LoVo (cell line): ENCODE data around the gene FBN2.
"Not testable (repeated sequence)": the region's sequence is repeated elsewhere in the genome, so short reads cannot be mapped to it uniquely, and the experiment has no call there.

Experiments used
- DNase-seq: peaks from one replicate; pipeline ENCODE4 v3.0.0-alpha.2; 2016; ENCODE audit warnings: low spot score

Gene FBN2

DNA sequence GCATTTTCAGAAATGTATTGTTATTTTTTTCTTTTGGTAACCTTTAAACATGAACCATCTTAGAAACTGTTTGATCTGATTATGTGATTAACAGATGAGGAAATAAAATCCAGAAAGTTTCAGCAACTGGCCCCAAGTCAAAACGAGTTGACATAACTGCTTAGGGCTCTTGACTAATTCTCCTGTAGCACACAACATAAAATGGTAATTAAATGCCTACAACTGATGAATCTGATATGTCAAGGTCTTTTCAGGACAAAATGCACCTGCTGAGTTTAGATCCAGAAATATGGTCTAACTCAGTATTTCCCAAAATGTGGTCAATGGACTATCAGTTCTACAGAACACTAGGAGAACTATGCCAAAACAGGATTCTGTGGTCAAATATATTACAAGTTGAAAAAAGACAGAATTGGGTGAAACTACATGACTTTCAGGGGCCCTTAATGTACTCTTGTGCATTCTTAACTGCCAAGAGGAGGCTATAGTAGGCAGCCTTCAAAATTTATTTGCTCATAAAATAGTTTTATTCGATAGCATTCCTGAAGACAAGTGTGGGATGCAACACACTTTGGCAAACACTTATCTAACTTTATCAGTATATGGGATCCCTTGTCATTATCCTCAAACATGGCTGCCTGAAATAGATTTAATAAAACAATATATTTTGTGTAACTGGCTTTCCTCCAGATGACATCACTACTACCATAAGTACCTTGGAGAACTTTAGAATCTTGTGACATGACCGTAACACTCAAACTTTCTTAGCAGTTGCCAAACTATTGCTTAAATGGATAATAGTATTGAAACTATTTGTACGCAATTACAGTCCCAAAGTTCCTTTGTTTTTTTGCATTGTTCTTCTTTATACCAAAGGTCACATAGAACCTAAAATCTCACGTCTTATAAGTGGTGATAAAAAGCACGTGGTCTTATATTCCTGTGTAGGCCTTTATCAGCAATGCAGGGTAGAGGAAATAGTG lies 59.4 kb downstream of the FBN2 start:
- no peak for DNase-seq

DNA sequence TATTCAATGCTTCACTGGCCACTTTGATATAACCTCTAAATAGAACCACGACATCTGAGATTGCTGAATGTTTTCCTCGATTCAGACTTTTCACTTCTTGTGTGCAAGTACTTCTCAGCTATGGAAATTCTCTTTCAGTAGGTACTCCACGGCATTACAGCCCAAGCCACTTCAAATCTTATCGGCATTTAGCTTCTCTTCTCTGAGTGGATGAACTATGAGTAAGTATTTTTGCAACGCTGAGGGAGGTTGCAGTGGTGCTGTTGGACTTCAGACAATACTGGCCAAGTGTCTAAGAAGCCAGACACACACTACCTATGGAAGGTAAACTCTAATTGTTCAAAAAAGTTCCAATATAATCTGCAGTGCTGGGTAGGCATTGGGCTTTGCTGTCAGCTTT lies 60.1 kb downstream of the FBN2 start:
- no peak for DNase-seq

DNA sequence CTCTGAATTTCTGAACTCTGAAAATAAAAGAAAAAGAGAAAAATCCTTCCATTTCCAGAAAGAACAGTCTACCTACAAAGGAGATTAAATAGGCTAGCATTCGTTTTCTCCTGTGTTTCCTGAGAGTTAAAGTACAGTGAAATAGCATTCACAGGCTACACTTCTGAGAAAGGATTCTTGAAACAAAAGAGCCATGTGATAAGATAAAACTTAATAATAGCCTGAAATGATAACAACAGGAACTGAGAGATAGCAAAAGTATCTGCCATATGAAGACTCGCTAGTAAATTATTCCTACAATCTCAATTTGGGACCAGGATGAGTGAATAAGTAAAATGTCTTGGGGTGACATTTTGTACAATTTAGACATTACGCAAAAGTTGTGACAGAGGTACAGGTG lies 62.4 kb downstream of the FBN2 start:
- DNase-seq: no peak

DNA sequence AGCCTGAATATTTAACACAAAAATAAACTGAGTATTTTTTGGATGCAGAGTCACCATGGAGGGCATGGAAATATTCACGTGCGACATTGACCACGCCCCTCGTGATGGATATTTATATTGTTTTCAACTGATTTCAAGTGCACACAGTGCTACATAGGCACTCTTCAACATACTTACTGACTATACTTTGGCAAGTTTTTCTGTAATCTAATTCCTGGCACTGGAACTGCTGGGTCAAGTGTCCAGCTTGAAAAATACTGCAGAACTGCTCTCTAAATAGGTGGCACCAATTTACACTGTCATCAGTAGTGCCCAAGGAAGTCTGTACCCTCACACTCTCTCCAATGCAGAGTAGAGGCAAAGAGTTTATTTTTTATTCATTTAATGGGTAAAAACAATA lies 65.1 kb downstream of the FBN2 start:
- no peak for DNase-seq

DNA sequence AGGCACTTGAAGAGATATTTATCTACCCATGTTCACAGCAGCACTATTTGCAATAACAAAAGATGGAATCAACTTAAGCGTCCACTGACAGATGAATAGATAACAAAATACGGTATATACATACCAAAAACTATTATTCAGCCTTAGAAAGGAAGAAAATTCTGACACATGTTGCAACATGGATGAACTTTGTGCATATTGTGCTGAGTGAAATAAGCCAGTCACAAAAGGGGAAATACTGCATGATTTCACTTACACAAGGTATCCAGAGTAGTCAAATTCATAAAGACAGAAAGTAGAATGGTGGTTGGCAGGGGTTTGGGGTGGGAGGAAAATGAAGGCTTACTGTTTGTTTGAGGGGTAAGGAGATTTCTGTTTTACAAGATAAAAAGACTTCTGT lies 66.0 kb downstream of the FBN2 start:
- DNase-seq: no peak

DNA sequence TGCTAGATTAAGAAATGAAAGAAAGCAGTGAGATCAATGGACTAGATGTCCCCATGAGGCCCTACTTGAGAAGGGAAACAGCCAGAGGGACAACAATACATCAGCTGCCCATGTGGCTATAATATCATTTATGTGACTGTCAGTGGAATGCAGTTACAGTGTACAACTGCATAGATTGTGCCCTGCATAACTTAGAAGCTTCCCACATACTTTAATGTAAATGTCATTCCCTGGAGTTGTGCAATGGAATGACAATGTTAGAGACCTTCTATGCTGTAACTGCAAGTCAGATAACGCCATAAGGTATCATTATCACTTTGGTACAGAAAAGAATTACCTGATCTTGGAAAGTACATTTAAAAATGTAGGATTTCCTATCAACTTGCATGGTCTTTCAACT lies 67.4 kb downstream of the FBN2 start:
- DNase-seq: no peak

DNA sequence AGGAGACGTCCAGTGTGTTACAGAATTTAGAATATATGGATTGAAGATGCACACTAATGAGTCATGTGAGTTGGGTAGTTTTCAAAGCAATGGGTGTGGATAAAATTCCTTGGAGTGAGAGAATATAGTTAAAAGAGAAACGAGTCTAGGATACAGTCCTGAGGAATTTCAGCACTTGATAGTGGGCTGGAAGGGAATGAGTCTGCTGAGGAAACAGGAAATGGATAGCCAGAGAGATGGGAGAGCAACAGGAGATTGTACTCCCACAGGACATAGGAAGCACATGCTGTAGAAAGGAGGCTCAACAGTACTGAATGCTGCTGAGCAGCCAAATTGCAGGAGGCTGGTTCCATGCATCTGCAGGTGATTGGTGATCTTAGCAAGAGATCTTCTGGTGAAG lies 68.1 kb downstream of the FBN2 start:
- DNase-seq: no peak

DNA sequence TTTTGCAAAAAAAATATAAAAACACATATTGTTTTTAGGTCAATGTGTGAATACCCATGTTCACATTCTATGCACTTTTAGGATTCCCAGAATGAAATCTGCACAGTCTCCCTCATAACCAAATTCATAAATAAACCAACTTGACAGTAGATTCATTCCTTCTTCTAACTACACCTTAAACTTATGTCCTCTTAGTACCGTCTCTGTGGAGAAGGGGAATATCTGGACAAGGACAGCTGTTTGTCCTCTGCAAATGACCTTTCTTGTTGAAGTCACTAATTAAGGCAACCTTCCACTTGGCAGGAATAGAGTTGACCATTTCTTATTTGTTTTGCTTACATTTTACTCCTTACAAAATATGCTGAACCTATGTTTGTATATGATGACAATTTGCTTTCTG lies 71.1 kb downstream of the FBN2 start:
- DNase-seq: no peak

DNA sequence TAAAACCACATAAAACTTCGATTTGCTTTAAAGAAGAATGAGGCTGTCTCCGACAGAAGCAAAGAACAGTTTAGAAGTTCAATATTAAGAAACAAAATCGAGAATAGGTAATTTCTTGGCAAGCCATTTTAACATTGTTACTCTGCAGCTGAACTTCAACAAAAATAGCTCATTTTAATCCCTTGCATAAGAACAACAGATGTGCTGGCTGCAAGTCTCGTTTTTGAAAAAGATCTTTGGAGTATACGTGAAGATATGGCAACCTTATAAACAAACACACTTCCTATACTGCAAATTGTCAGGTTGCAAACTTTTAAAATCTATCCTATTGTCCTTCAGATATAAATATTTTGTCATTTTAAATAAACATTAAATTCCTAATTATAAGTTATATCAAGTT lies 71.5 kb downstream of the FBN2 start:
- no peak for DNase-seq

DNA sequence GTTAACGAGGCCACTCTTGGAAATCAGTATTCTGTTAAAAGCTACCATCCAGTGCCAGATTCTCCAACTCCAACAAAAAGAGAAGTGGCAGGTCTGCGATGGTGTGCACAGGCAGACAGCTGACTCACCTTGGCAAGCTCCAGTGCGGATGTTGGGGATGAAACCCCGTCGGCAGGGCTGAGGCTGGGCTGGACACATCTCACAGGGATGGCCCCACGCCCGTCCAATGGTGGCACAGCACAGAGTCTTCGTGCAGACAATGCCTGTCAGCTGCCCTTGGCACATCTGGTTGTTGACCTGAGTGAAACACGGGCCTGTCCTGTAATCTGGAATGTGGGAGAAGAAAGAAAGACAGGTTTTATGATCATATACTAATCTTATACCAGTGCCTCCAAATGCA lies 73.4 kb downstream of the FBN2 start:
- no peak for DNase-seq

DNA sequence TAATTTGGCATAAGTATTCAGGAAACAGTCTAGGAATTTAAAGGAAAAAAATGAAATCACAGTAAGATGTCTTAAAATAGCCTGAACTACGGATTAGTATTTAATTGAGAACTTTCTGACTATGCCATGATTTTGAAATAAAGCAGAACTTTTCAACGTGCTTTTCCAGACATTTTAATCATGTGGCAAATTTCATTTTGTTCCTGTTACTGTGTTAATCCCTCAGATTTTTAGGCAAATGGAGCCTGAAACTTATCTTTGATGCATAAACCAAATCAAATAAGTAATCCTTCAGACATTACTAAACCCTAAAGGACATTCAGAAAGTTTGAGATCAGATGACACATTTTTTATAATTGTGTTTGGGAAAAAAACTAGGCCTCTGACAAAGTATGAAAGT lies 75.7 kb downstream of the FBN2 start:
- DNase-seq: no peak

DNA sequence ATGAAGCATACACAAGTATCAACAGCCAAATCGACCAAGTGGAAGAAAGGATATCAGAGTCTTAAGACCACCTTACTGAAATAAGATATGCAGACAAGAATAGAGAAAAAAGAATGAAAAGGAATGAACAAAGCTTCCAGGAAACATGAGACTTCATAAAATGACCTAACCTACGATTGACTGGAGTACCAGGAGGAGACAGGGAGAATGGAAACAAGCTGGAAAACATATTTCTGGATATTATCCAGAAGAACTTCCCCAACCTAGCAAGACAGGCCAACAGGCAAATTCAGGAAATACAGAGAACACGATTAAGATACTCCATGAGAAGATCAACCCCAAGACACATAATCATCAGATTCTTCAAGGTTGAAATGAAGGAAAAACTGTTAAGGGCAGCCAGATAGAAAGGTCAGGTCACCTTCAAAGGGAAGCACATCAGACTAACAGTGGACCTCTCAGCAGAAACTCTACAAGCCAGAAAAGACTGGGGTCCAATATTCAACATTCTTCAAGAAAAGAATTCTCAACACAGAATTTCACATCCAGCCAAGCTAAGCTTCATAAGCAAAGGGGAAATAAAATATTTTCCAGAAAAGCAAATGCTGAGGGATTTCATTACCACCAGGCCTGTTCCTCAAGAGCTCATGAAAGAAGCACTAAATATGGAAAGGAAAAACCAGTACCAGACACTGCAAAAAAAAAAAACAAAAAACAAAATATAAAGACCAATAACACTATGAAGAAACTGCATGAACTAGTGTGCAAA lies 80.7 kb downstream of the FBN2 start:
- not testable (repeated sequence) for DNase-seq

DNA sequence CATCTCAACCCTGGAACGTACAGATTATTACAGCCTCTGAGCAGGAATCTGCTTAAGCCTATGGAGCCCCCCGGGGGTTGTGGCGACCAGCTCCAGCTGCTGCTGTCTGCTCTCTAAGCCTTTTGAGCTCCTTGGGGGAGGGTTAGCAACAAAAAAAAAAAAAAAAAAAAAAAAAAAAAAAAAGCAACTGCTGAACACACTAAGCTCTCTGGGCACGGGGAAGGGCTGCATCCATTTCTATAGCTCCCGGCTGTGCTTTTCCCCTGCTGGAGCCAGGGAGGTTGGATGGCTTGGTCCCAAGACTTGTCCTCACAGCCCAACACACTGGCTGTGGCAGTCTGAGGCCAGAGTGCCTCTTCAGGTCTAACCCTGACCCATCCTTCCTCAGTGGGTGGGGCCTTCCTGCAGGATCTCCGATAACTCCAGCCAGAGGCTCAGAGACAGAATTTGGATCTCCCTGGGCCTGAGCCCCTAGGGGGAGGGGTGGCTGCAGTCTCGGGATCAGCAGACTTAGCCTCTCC lies 82.1 kb downstream of the FBN2 start:
- no peak for DNase-seq

DNA sequence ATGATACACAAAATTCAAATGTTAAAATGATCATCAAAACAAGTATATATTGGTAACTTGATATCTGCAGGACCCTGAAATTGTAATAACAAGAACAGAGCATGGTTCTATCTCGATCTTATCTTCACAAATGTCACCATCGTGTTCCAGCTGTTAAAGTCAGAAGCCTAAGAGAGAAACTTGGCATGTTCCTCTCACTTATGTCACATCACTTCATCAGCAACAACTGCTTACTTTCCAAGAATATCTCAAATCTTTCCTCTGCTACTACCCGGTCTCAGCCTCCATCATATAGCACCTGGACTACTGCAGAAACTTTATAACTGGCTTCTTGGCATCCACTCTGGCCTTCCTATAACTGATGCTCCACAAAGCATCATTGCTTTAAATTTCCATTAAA lies 84.9 kb downstream of the FBN2 start:
- DNase-seq: no peak

DNA sequence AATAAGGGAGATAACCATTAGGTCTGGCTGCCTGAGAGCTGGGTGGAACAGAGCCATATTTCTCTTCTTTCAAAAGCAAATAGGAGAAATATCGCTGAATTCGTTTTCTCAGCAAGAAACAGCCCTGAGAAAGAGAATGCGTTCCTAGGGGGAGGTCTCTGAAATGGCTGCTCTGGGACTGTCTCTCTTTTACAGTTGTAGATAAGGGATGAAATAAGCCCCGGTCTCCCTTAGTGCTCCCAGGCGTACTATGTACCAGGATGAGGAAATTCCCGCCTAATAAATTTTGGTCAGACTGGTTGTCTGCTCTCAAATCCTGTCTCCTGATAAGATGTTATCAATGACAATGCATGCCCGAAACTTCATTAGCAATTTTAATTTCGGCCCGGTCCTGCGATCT lies 90.8 kb downstream of the FBN2 start:
- not testable (repeated sequence) for DNase-seq

DNA sequence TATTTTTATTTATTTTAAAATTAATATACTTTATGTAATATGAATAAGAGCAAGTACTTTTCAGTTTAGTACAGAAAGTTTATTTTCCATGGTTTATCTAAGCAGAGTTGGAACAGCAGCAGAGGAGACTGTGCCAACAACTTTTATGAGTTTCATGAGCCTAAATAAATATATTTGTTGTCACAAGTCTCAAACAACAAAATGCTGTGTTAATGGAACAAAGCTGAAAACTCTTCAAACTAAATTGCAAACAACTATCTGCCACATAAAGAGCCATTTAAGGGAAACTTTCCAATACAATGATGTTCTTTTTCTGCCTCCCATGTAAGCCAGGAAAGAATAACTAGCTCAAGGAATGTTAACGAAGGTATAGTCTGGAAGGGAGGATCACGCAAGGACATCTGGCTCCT lies 96.1 kb downstream of the FBN2 start:
- no peak for DNase-seq

DNA sequence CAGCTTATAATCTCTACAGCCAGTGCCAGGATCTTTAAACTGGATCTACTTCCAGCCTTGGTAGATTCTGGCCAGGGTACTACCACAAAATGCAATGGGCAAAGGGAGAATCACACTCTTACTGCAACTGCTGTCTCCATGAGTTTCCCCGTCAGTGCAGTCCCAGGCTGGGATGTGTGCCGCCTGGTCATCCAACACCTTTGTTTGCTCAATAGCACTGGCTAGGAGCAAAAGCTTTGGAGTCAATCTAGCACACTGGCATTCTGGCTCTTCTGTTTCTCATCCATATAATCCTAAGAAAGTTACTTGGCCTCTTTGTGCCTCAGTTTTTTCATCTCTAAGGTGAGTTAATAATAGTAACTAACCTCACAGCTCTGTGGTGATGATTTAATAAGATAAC lies 96.9 kb downstream of the FBN2 start:
- DNase-seq: no peak

DNA sequence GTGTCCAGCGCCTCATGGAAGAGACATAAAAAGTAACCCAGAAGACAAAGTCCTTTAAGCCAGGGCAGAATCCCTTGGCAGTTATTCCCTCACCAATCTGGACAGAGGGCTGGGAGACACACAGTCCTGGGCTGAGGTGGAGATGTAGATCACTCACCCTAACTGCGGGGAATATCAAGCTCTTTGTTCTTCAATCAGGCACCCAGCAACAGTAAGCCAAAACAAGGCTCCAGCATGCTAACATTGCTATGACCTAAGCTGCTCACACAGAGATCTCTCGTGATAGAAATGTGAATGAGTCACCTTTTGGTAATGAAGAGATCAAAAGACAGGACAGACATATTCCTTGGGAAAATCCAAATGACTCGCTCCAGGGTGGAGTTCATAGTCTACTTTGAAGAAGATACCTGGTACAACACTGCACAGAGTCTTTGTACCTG lies 101.3 kb downstream of the FBN2 start:
- DNase-seq: peak; percentile 54

DNA sequence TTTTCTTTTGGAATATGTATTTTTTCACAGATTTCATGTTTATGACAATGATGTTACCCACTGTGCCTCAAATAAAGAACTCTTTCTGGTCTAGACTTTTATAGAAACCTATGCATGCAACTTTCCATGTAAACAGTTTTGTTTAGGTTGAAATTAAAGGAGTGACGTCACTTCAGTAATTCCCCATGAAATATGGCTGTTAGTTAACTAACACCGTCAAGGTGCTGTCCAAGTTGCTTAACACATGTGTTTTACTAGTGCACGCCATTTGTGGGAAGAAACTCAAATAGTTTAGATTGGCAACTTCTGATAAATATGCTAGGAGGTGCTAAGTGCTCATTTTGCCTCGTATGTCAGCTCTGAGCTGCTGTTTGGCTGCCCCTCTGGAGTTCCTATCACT lies 102.2 kb downstream of the FBN2 start:
- no peak for DNase-seq

DNA sequence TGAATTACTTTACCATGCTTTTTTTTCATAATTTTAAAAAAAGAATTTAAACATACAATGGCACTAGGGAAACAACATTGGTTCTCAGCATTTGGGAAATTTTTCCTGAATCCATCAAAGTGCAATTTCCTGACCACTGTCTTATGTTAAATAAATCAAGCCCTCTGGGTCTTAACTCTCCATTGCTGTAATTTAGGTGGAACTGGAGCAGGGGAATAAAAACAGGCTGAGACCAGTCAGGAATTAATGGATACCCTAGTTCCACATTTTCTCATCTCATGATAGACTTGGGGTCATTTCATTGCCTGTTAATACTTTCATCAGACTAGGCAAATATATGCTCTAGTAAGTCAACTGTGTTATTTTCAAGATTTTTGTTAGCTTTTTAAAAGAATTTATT lies 103.1 kb downstream of the FBN2 start:
- DNase-seq: no peak

DNA sequence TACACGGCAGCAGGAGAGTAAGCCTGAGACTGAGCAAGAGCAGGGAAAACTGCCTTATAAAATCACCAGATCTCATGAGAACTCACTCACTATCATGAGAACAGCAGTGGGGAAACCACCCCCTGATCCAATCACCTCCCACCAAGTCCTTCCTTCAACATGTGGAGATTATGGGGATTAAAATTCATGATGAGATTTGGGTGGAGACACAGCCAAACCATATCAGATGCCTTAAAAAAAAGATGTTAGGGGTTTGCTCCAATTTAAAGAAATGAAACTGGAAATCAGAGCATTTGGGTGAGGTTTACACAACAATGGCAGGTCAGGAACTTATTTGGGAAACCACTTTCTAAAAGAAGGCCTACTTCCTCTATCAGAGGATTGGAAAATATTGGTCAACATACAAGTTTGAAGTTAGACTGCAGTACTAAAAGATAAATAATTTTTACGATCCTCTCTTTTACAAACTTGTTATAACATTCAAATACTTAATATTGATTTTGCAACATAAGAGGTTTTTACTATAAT lies 105.1 kb downstream of the FBN2 start:
- no peak for DNase-seq

DNA sequence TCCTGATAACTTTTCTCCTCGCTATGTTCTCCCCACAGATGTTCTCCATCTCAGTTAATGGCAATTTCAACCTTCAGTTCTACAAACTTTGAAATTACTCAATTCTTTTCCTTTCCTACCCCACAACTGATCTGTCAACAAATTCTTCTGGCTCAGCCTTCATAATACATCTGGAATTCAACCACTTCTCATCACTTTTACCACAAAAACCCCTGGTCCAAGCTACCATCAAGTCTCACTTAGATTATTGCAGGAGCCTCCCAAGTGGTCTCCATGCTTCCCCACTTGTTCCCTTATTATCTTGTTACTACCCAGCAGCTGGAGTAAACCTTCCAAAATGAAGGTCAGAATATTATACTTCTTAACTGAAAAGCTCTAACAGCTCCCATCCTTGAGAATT lies 110.1 kb downstream of the FBN2 start:
- DNase-seq: no peak

DNA sequence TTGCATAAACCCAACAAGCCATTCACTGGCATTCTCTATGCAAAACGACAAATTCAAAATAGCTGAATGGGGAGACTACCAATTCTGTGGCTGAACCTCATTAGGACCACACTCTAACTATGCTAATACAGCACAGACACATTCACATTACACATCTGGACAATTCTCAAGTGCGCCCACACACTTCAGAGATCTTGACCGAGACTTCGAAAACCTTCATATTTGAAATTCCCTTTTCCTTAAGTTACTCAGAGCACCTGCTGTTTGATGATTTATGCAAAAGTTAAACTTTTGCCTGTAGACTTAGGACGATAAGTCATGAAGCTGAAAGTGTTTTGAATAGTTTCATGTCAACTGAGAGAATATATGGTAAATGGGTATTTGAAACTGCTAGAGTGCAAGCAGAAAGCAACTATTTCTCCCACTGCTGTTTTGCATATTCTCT lies 111.9 kb downstream of the FBN2 start:
- DNase-seq: no peak
